H1 (cell line): ENCODE results near the gene CDCA7. TPM values are rescaled to one million over a fixed set of nuclear protein-coding genes. Genes with fewer than 3 reads are reported as not detected.

Experiments used
- CTCF ChIA-PET: fragments of 300-600 bp; sonication (Branson Sonifier 250); formaldehyde crosslinking; loops from one replicate; lab custom pipeline; 2021; ENCODE audit not compliant: partially characterized antibody; lab: Charles Lee
- POLR2A ChIA-PET: fragments of 300-600 bp; sonication (Branson Sonifier 250); formaldehyde crosslinking; loops from one replicate; lab custom pipeline; 2021; ENCODE audit warnings: inconsistent platforms; ENCODE audit not compliant: partially characterized antibody; lab: Charles Lee
- DNase-seq, 2 experiments: peaks; one replicate each; pipeline versions ENCODE4 v3.0.0 to v3.0.0-alpha.2; 2010 to 2022; ENCODE audit warnings: low spot score in 2 of 2, low read depth in 1 of 2, mixed read lengths in 1 of 2
- FAIRE-seq: peaks from 2 replicates; lab custom pipeline; 2011; peaks lifted over from hg19 to GRCh38; lab: Jason Lieb, UNC
- H2AFZ ChIP-seq: 2 replicates; pipeline ENCODE4 v1.8.1; 2012; ENCODE audit warnings: low read length, inconsistent platforms
- H2AK5ac ChIP-seq: 2 replicates; pipeline ENCODE4 v1.6.1; 2013; ENCODE audit warnings: low read depth, low read length
- H2BK120ac ChIP-seq: replicated peaks from 2 replicates; pipeline ENCODE3; 2013; ENCODE audit warnings: low read depth, low read length, inconsistent platforms
- H2BK12ac ChIP-seq: 2 replicates; pipeline ENCODE4 v1.6.1; 2013; ENCODE audit warnings: low read depth, low read length
- H2BK15ac ChIP-seq: 2 replicates; pipeline ENCODE4 v1.6.1; 2013; ENCODE audit warnings: low read length
- H2BK20ac ChIP-seq: 2 replicates; pipeline ENCODE4 v1.6.1; 2013; ENCODE audit warnings: low read length
- H2BK5ac ChIP-seq: 2 replicates; pipeline ENCODE4 v1.6.1; 2013; ENCODE audit warnings: low read depth, low read length
- H3K14ac ChIP-seq: 2 replicates; pipeline ENCODE4 v1.6.1; 2013; ENCODE audit warnings: inconsistent platforms; ENCODE audit not compliant: insufficient read length
- H3K18ac ChIP-seq: 2 replicates; pipeline ENCODE4 v1.6.1; 2013; ENCODE audit warnings: low read length; ENCODE audit errors: extremely low read depth
- H3K23ac ChIP-seq: 2 replicates; pipeline ENCODE4 v1.6.1; 2013; ENCODE audit warnings: inconsistent platforms; ENCODE audit not compliant: insufficient read length
- H3K23me2 ChIP-seq: 2 replicates; pipeline ENCODE4 v1.6.1; 2013; ENCODE audit warnings: low read depth, low read length
- H3K27ac ChIP-seq: 2 replicates; pipeline ENCODE4 v1.6.1; 2011; ENCODE audit warnings: low read depth, low read length, inconsistent platforms
- H3K27me3 ChIP-seq, 4 experiments: replicated peaks in 1 of 4; 1 replicate in 1 of 4; 2 replicates in 3 of 4; pipeline versions ENCODE4 v1.6.1 to v1.8.1; 2011 to 2013; ENCODE audit warnings: low read length in 3 of 4, mild to moderate bottlenecking in 3 of 4, inconsistent platforms in 2 of 4, mixed read lengths in 2 of 4, moderate library complexity in 1 of 4; ENCODE audit not compliant: control insufficient read depth in 3 of 4, insufficient read depth in 3 of 4; ENCODE audit errors: extremely low read depth in 1 of 4
- H3K36me3 ChIP-seq, 4 experiments: 2 replicates each; pipeline versions ENCODE4 v1.6.1 to v1.8.1; 2011 to 2013; ENCODE audit warnings: mild to moderate bottlenecking in 4 of 4, low read length in 3 of 4, moderate library complexity in 2 of 4, control low read depth in 1 of 4, inconsistent platforms in 1 of 4; ENCODE audit not compliant: insufficient read depth in 4 of 4, control insufficient read depth in 2 of 4
- H3K4ac ChIP-seq: replicated peaks from 2 replicates; pipeline ENCODE3; 2013; ENCODE audit warnings: low read length, low read depth, mixed read lengths, inconsistent platforms; ENCODE audit not compliant: insufficient read length
- H3K4me1 ChIP-seq, 4 experiments: replicated peaks in 1 of 4; 1 replicate in 1 of 4; 2 replicates in 3 of 4; pipeline versions ENCODE4 v1.6.1 to v1.8.1; 2011 to 2013; ENCODE audit warnings: low read length in 3 of 4, inconsistent platforms in 2 of 4, mixed read lengths in 1 of 4; ENCODE audit not compliant: insufficient read depth in 4 of 4, control insufficient read depth in 3 of 4
- H3K4me2 ChIP-seq, 2 experiments: 2 replicates each; pipeline versions ENCODE4 v1.6.1 to v1.8.1; 2011 to 2013; ENCODE audit warnings: low read depth in 2 of 2, low read length in 2 of 2, control low read depth in 1 of 2, inconsistent platforms in 1 of 2, mild to moderate bottlenecking in 1 of 2; ENCODE audit not compliant: insufficient read depth in 1 of 2
- H3K4me3 ChIP-seq, 4 experiments: fragments of 200-600, 300-600 bp in 1 of 4; sonication (generic), shearing (Covaris generic), sonication (Bioruptor Twin) in 1 of 4; 2 replicates each; pipeline versions ENCODE4 v1.5.1 to v1.8.1; 2011 to 2016; ENCODE audit warnings: low read length in 4 of 4, low read depth in 3 of 4, control low read depth in 2 of 4, inconsistent platforms in 2 of 4, mild to moderate bottlenecking in 2 of 4, mixed read lengths in 1 of 4, moderate library complexity in 1 of 4; ENCODE audit not compliant: insufficient read depth in 2 of 4; ENCODE audit errors: extremely low read depth in 1 of 4
- H3K56ac ChIP-seq: replicated peaks from 2 replicates; pipeline ENCODE3; 2013; ENCODE audit warnings: low read depth, mild to moderate bottlenecking, mixed read lengths, low read length, inconsistent platforms; ENCODE audit not compliant: insufficient read length
- H3K79me1 ChIP-seq: 2 replicates; pipeline ENCODE4 v1.6.1; 2013; ENCODE audit warnings: low read depth, low read length, control low read depth
- H3K79me2 ChIP-seq, 2 experiments: 2 replicates each; pipeline versions ENCODE4 v1.6.1 to v1.8.1; 2012 to 2013; ENCODE audit warnings: low read length in 2 of 2, mild to moderate bottlenecking in 2 of 2, inconsistent platforms in 1 of 2; ENCODE audit not compliant: insufficient read depth in 2 of 2, control insufficient read depth in 1 of 2
- H3K9ac ChIP-seq, 4 experiments: replicated peaks in 1 of 4; 1 replicate in 1 of 4; 2 replicates in 3 of 4; pipeline versions ENCODE4 v1.6.1 to v1.8.1; 2011 to 2013; ENCODE audit warnings: low read depth in 3 of 4, low read length in 3 of 4, control low read depth in 2 of 4, mild to moderate bottlenecking in 2 of 4, moderate library complexity in 2 of 4, inconsistent platforms in 1 of 4; ENCODE audit errors: extremely low read depth in 1 of 4
- H3K9me3 ChIP-seq, 2 experiments: 2 replicates each; pipeline versions ENCODE4 v1.6.1 to v1.8.1; 2012 to 2013; ENCODE audit warnings: mild to moderate bottlenecking in 2 of 2, moderate library complexity in 2 of 2, control low read depth in 1 of 2, inconsistent platforms in 1 of 2, low read depth in 1 of 2, low read length in 1 of 2, mixed read lengths in 1 of 2; ENCODE audit not compliant: insufficient read depth in 2 of 2
- H4K20me1 ChIP-seq, 2 experiments: replicated peaks in 1 of 2; 2 replicates each; pipeline versions ENCODE3 to v1.8.1; 2011 to 2013; ENCODE audit warnings: inconsistent platforms in 2 of 2, low read length in 2 of 2, mild to moderate bottlenecking in 1 of 2; ENCODE audit not compliant: insufficient read depth in 2 of 2, control insufficient read depth in 1 of 2
- H4K5ac ChIP-seq: 2 replicates; pipeline ENCODE4 v1.6.1; 2013; ENCODE audit warnings: low read length, low read depth, mixed read lengths, inconsistent platforms; ENCODE audit not compliant: insufficient read length
- H4K8ac ChIP-seq: 2 replicates; pipeline ENCODE4 v1.8.0; 2013; ENCODE audit warnings: mild to moderate bottlenecking, moderate library complexity, low read length, inconsistent platforms; ENCODE audit not compliant: insufficient read depth; ENCODE audit errors: extremely low read depth
- H4K91ac ChIP-seq: replicated peaks from 2 replicates; pipeline ENCODE3; 2013; ENCODE audit warnings: low read length, mixed read lengths, inconsistent platforms; ENCODE audit not compliant: insufficient read length
- MAFK ChIP-seq: IDR thresholded peaks from 2 replicates; pipeline ENCODE4 v1.6.1; 2012; ENCODE audit warnings: low read depth, mild to moderate bottlenecking, improper control_type of control experiment, low read length
- RNF2 ChIP-seq: fragments of 200-900, 300-1000 bp; sonication (generic); IDR thresholded peaks from 2 replicates; pipeline ENCODE4 v1.7.1; 2016; ENCODE audit warnings: borderline replicate concordance, low read depth, mild to moderate bottlenecking, antibody characterized with exemption, low read length; ENCODE audit not compliant: poor library complexity, severe bottlenecking; ENCODE audit errors: missing control alignments
- polyA plus RNA-seq, 7 experiments: library from polyadenylated mRNA; depleted of rRNA in 3 of 7; stranded (reverse) in 5 of 7; unstranded in 2 of 7; fragments of >200 nt in 5 of 7; fragments of 200-250 nt in 2 of 7; gene quantifications; 1 replicate in 5 of 7; 2 replicates in 1 of 7; 4 replicates in 1 of 7; pipeline versions ENCODE4 v1.2.1 to v1.2.3, GENCODE V29; 2011 to 2013; ENCODE audit warnings: missing spikeins in 2 of 7, mixed read lengths in 2 of 7
- total RNA-seq: library from RNA; stranded (reverse); fragmentation: NEBNext Ultra II Directional; extraction: Animal tissue kit (Norgen Biotek cat#: 25700); gene quantifications from 2 replicates; pipeline ENCODE4 v1.2.1, GENCODE V29; 2021

CDCA7 gene
- total and polyA plus RNA-seq, 2 of the 8 experiments (the other 6 are each of a cell fraction or from before 2014, with no cell fraction given): 64.4 to 80.4 TPM

DNA sequence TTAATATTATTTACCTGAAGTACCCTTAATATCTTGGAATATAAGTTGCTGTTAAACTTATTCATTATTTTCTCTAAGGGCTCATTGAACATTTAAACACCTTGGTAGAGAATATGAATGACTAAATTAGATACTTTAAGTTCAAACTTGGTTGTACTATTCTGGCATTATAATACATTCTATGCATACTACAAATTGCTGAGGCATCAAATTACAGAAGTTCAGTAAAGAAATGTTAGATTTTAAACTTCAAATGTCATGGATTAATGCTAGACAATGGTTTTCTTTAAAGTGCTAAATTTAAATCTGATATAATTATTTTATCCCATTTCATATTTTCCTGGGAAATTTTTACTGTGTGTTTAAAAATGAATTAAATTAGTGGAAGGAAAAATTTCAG lies 63.1 kb downstream of the CDCA7 start:
- no peak for FAIRE-seq
- H3K9ac ChIP-seq: no peak overlapping the region

More for the DNA sequence above, 63.1 kb downstream of the CDCA7 start:
- peaks cover 0 to 4% (median 2%) of the 10 kb centered on the region in 4 experiments; a peak in 3 of 7 replicates for H3K4me1 ChIP-seq
- no peaks in the 10 kb centered on the region for H3K23me2 ChIP-seq
- H3K14ac ChIP-seq: no peak overlapping the region
- TF ChIP-seq MAFK (0 out of 2 replicates have a peak, but pooled peaks have one; percentile 23), RNF2 (no peak)
- no peak overlapping the region for H3K4ac ChIP-seq
- ChIA-PET POLR2A (no interaction called here), CTCF (no interaction called here)
- no peak overlapping the region for H3K4me2 ChIP-seq
- H4K91ac ChIP-seq: no peak overlapping the region
- H3K18ac ChIP-seq: no peak overlapping the region
- no peak overlapping the region for H2AFZ ChIP-seq
- no peak overlapping the region for H4K5ac ChIP-seq
- no peak overlapping the region for H4K8ac ChIP-seq
- H2BK20ac ChIP-seq: no peak overlapping the region
- no peak overlapping the region for H2AK5ac ChIP-seq
- H4K20me1 ChIP-seq: no peaks in the 10 kb centered on the region
- no peak overlapping the region for H3K27ac ChIP-seq
- no peak for DNase-seq
- H3K4me3 ChIP-seq: no peak overlapping the region
- H2BK12ac ChIP-seq: no peak overlapping the region
- H3K79me2 ChIP-seq: no peaks in the 10 kb centered on the region
- H3K56ac ChIP-seq: no peak overlapping the region
- no peaks in the 10 kb centered on the region for H3K36me3 ChIP-seq
- no peaks in the 10 kb centered on the region for H3K27me3 ChIP-seq
- no peak overlapping the region for H2BK15ac ChIP-seq
- H2BK120ac ChIP-seq: no peak overlapping the region
- H3K9me3 ChIP-seq: no peaks in the 10 kb centered on the region
- no peaks in the 10 kb centered on the region for H3K79me1 ChIP-seq
- no peak overlapping the region for H2BK5ac ChIP-seq
- no peak overlapping the region for H3K23ac ChIP-seq
